HepG2 (cell line): ENCODE measurements around the gene ITM2B. TPM values are rescaled to one million over a fixed set of nuclear protein-coding genes. Genes with fewer than 3 reads are reported as not detected.
A peak's percentile ranks its signal among the peaks of the same experiment; 100 is the strongest.

Experiments
- HDAC1 ChIP-seq: sonication (generic); formaldehyde crosslinking; IDR thresholded peaks from 2 replicates; pipeline ENCODE4 v1.5.1; 2020; ENCODE audit warnings: mild to moderate bottlenecking, missing genetic modification reagents
- KLF11 ChIP-seq: IDR thresholded peaks from 2 replicates; pipeline ENCODE4 v1.6.1; 2016; ENCODE audit warnings: missing compliant biosample characterization
- MYC ChIP-seq: sonication (generic); formaldehyde crosslinking; IDR thresholded peaks from 2 replicates; pipeline ENCODE4 v1.9.0; 2021; ENCODE audit warnings: missing genetic modification reagents, borderline replicate concordance
- NFAT5 ChIP-seq: sonication (generic); formaldehyde crosslinking; IDR thresholded peaks from 2 replicates; pipeline ENCODE4 v1.4.0; 2020; ENCODE audit warnings: missing genetic modification reagents
- PAXIP1 ChIP-seq: sonication (generic); formaldehyde crosslinking; conservative IDR thresholded peaks from 2 replicates; pipeline ENCODE4 v1.4.0; 2020; ENCODE audit warnings: mild to moderate bottlenecking, missing genetic modification reagents, moderate library complexity
- PREB ChIP-seq: sonication (generic); formaldehyde crosslinking; IDR thresholded peaks from 2 replicates; pipeline ENCODE4 v1.4.0; 2020; ENCODE audit warnings: missing genetic modification reagents
- RFX5 ChIP-seq: IDR thresholded peaks from 2 replicates; pipeline ENCODE4 v1.6.1; 2011; ENCODE audit warnings: low read depth, low read length, improper control_type of control experiment
- RXRB ChIP-seq: IDR thresholded peaks from 2 replicates; pipeline ENCODE4 v1.6.1; 2016; ENCODE audit warnings: borderline replicate concordance, missing genetic modification reagents, missing compliant biosample characterization
- ZBTB14 ChIP-seq: sonication (generic); formaldehyde crosslinking; IDR thresholded peaks from 2 replicates; pipeline ENCODE4 v1.4.0; 2020; ENCODE audit warnings: missing genetic modification reagents
- ZNF180 ChIP-seq: sonication (generic); formaldehyde crosslinking; IDR thresholded peaks from 2 replicates; pipeline ENCODE4 v1.4.0; 2020; ENCODE audit warnings: low read depth, missing genetic modification reagents, borderline replicate concordance
- ZNF292 ChIP-seq: sonication (generic); formaldehyde crosslinking; IDR thresholded peaks from 2 replicates; pipeline ENCODE4 v1.8.1; 2022; ENCODE audit warnings: mild to moderate bottlenecking, low read depth, missing genetic modification reagents, borderline replicate concordance
- ZNF367 ChIP-seq: sonication (generic); formaldehyde crosslinking; IDR thresholded peaks from 2 replicates; pipeline ENCODE4 v1.4.0; 2020; ENCODE audit warnings: missing genetic modification reagents, borderline replicate concordance
- ZNF609 ChIP-seq: sonication (generic); formaldehyde crosslinking; IDR thresholded peaks from 2 replicates; pipeline ENCODE4 v1.4.0; 2020; ENCODE audit warnings: mild to moderate bottlenecking, missing genetic modification reagents, borderline replicate concordance
- polyA plus RNA-seq, 8 experiments: library from polyadenylated mRNA; depleted of rRNA in 3 of 8; stranded (reverse) in 7 of 8; unstranded in 1 of 8; fragments of >200 nt; fragmentation: Illumina TruSeq in 4 of 8; extraction: Trizol in 4 of 8; gene quantifications; 2 replicates each; pipeline versions ENCODE4 v1.2.1 to v1.2.3, GENCODE V29; 2011 to 2016; ENCODE audit warnings: low read depth in 4 of 8, missing spikeins in 1 of 8, mixed read lengths in 1 of 8; ENCODE audit not compliant: insufficient read depth in 1 of 8
- total RNA-seq, 5 experiments: library from RNA; depleted of rRNA; stranded (reverse); fragments of >200 nt; fragmentation: Illumina TruSeq; extraction: Trizol; gene quantifications; 2 replicates each; pipeline ENCODE4 v1.2.3, GENCODE V29; 2016; ENCODE audit warnings: low read depth in 1 of 5

ITM2B gene
- total and polyA plus RNA-seq, 2 of the 13 experiments (the other 11 are each of a cell fraction or from before 2014, with no cell fraction given), result 158 to 373 TPM

- TF ChIP-seq ZBTB14 (CRISPR knock-in tag) (no peak), PAXIP1 (CRISPR knock-in tag) (peak; percentile 41; the same call in 1 of the 2 replicates), RXRB (0 out of 2 replicates have a peak, but pooled peaks have one; percentile 14), RFX5 (no peak), KLF11 (no peak), ZNF292 (CRISPR knock-in tag) (no peak), HDAC1 (CRISPR knock-in tag) (no peak), NFAT5 (CRISPR knock-in tag) (no peak), MYC (CRISPR knock-in tag) (no peak), ZNF609 (CRISPR knock-in tag) (no peak), ZNF180 (CRISPR knock-in tag) (no peak), ZNF367 (no peak), PREB (CRISPR knock-in tag) (no peak)
Measured at GRCh38 chr13:48258002-48258401, 25.0 kb downstream of the ITM2B start (continued).
